MV-4-11 (cell line): ENCODE results near the gene MAST2.
"Not testable (repeated sequence)": the region's sequence is repeated elsewhere in the genome, so short reads cannot be mapped to it uniquely, and the experiment has no call there.

Experiments
- DNase-seq: peaks from one replicate; lab custom pipeline; 2025; lab: John Stamatoyannopoulos, UW

The MAST2 gene

GRCh38 chr1:45803299-45803780 is at the start of gene MAST2:
Gene MAST2, plus strand, starts transcription at chr1:45803612. Its CDS starts 284 bp downstream, at chr1:45803896.
- peak; percentile 69 for DNase-seq

GRCh38 chr1:45755697-45756096 is 47.7 kb upstream of the MAST2 start:
- no peak for DNase-seq

GRCh38 chr1:45762291-45762690 is 41.1 kb upstream of the MAST2 start:
- DNase-seq = peak; percentile 39

- peak; percentile 72 for DNase-seq
Observed at GRCh38 chr1:45765999-45766792, 37.2 kb upstream of the MAST2 start.

- DNase-seq = no peak
Observed at GRCh38 chr1:45767035-45767434, 36.4 kb upstream of the MAST2 start.

- no peak for DNase-seq
Observed at GRCh38 chr1:45769261-45769932, 34.0 kb upstream of the MAST2 start.

- no peak for DNase-seq
Observed at GRCh38 chr1:45772971-45773370, 30.4 kb upstream of the MAST2 start.

GRCh38 chr1:45775794-45776193 is 27.6 kb upstream of the MAST2 start:
- DNase-seq = no peak

- peak; percentile 71 for DNase-seq
Observed at GRCh38 chr1:45785583-45785982, 17.8 kb upstream of the MAST2 start.

- DNase-seq = peak; percentile 93
Observed at GRCh38 chr1:45787905-45788304, 15.5 kb upstream of the MAST2 start.

- DNase-seq = no peak
Observed at GRCh38 chr1:45789601-45790000, 13.8 kb upstream of the MAST2 start.

- DNase-seq = peak; percentile 53
Observed at GRCh38 chr1:45792744-45793143, 10.7 kb upstream of the MAST2 start.

- no peak for DNase-seq
Observed at GRCh38 chr1:45793942-45794604, 9.3 kb upstream of the MAST2 start.

- DNase-seq = no peak
Observed at GRCh38 chr1:45796381-45796780, 7.0 kb upstream of the MAST2 start.

- DNase-seq = no peak
Observed at GRCh38 chr1:45796946-45797345, 6.5 kb upstream of the MAST2 start.

GRCh38 chr1:45800899-45801298 is 2.5 kb upstream of the MAST2 start:
- no peak for DNase-seq

GRCh38 chr1:45802343-45803298 is 791 bp upstream of the MAST2 start:
- DNase-seq = peak; percentile 94

GRCh38 chr1:45803781-45804668 is 613 bp downstream of the MAST2 start:
- not testable (repeated sequence) for DNase-seq

GRCh38 chr1:45804669-45804969 is 1.2 kb downstream of the MAST2 start:
- DNase-seq = no peak

GRCh38 chr1:45806129-45806528 is 2.7 kb downstream of the MAST2 start:
- DNase-seq = no peak

- no peak for DNase-seq
Observed at GRCh38 chr1:45809761-45810160, 6.3 kb downstream of the MAST2 start.
